GM12801 (cell line): ENCODE data around the gene HSPH1.

ENCODE experiments used
- CTCF ChIP-seq: IDR thresholded peaks from one replicate; pipeline ENCODE4 v1.5.1; 2011; ENCODE audit warnings: control low read depth; ENCODE audit not compliant: insufficient read length; ENCODE audit errors: extremely low read depth

HSPH1 gene

GRCh38 chr13:31161557-31162150 is at the start of gene HSPH1:
TSS of gene HSPH1 (minus strand) at chr13:31161904. CDS start at chr13:31161582, 322 bp downstream.
- no peak for TF ChIP-seq CTCF

GRCh38 chr13:31209841-31210210 is 48.1 kb upstream of the HSPH1 start:
- TF ChIP-seq CTCF: no peak

GRCh38 chr13:31209172-31209840 is 47.6 kb upstream of the HSPH1 start:
- no peak for TF ChIP-seq CTCF

GRCh38 chr13:31208559-31209122 is 46.9 kb upstream of the HSPH1 start:
- TF ChIP-seq CTCF: no peak

GRCh38 chr13:31207661-31208552 is 46.2 kb upstream of the HSPH1 start:
- TF ChIP-seq CTCF: no peak

- TF ChIP-seq CTCF: no peak
These were observed 42.9 kb upstream of the HSPH1 start for GRCh38 chr13:31204592-31204991.

- TF ChIP-seq CTCF: no peak
These were observed 39.8 kb upstream of the HSPH1 start for GRCh38 chr13:31201341-31202031.
